HL-60 (cell line): ENCODE results near the gene KCNG2.

Source experiments
- DNase-seq, 2 experiments: peaks; one replicate each; pipeline ENCODE4 v3.0.0-alpha.2; 2010 to 2020; ENCODE audit warnings: low read depth in 1 of 2, low spot score in 1 of 2
- H3K27ac ChIP-seq: fragments of 250-450 bp; sonication (Bioruptor Pico); replicated peaks from 2 replicates; pipeline ENCODE4 v1.5.1; 2020; ENCODE audit warnings: mild to moderate bottlenecking, moderate library complexity
- H3K27me3 ChIP-seq: fragments of 250-450 bp; sonication (Bioruptor Pico); 2 replicates; pipeline ENCODE4 v1.5.1; 2021; ENCODE audit warnings: mild to moderate bottlenecking, moderate library complexity; ENCODE audit not compliant: insufficient read depth, poor library complexity, severe bottlenecking
- H3K4me3 ChIP-seq: replicated peaks from 2 replicates; pipeline ENCODE4 v1.5.1; 2011; ENCODE audit warnings: mild to moderate bottlenecking, control low read depth, low read length; ENCODE audit not compliant: insufficient read depth
- GABPA ChIP-seq: IDR thresholded peaks from 2 replicates; pipeline ENCODE4 v1.6.1; 2012; ENCODE audit warnings: low read depth
- POLR2AphosphoS5 ChIP-seq: IDR thresholded peaks from 2 replicates; pipeline ENCODE4 v1.6.1; 2012; ENCODE audit warnings: low read depth
- SPI1 ChIP-seq: IDR thresholded peaks from 2 replicates; pipeline ENCODE4 v1.6.1; 2012; ENCODE audit warnings: low read depth, mild to moderate bottlenecking, borderline replicate concordance
- TF ChIP-seq, protein P1 (sequence below): IDR thresholded peaks from 2 replicates; pipeline ENCODE4 v1.6.1; 2012; ENCODE audit warnings: low read depth; ENCODE audit not compliant: insufficient replicate concordance
- TF ChIP-seq, protein P2 (sequence below): IDR thresholded peaks from one replicate; pipeline ENCODE4 v1.5.1; 2011; ENCODE audit warnings: low read length, control low read depth, inconsistent platforms; ENCODE audit not compliant: insufficient read depth

KCNG2 gene

DNA sequence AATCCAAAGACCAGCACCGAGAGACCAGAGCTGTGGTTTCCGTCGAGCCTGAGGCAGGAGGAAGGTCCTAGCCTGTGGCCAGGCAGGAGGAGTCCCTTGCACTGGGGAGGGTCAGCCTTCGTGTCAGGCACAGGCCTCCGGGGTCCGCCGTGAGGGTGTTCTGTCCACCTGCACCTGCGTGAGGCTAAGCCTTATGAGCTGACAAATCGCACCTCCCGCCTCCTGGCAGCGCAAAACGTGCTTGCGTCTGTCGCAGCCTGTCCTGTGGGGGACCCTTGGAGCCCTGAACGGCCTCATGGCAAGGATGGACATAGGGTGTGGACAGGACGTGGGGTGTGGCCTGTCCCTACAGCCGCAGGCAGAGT is 73.3 kb downstream of the KCNG2 start:
- TF ChIP-seq, protein P1, sequence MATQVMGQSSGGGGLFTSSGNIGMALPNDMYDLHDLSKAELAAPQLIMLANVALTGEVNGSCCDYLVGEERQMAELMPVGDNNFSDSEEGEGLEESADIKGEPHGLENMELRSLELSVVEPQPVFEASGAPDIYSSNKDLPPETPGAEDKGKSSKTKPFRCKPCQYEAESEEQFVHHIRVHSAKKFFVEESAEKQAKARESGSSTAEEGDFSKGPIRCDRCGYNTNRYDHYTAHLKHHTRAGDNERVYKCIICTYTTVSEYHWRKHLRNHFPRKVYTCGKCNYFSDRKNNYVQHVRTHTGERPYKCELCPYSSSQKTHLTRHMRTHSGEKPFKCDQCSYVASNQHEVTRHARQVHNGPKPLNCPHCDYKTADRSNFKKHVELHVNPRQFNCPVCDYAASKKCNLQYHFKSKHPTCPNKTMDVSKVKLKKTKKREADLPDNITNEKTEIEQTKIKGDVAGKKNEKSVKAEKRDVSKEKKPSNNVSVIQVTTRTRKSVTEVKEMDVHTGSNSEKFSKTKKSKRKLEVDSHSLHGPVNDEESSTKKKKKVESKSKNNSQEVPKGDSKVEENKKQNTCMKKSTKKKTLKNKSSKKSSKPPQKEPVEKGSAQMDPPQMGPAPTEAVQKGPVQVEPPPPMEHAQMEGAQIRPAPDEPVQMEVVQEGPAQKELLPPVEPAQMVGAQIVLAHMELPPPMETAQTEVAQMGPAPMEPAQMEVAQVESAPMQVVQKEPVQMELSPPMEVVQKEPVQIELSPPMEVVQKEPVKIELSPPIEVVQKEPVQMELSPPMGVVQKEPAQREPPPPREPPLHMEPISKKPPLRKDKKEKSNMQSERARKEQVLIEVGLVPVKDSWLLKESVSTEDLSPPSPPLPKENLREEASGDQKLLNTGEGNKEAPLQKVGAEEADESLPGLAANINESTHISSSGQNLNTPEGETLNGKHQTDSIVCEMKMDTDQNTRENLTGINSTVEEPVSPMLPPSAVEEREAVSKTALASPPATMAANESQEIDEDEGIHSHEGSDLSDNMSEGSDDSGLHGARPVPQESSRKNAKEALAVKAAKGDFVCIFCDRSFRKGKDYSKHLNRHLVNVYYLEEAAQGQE: no peak
- TF ChIP-seq POLR2AphosphoS5 (no peak), GABPA (no peak), SPI1 (no peak)
- TF ChIP-seq, protein P2, sequence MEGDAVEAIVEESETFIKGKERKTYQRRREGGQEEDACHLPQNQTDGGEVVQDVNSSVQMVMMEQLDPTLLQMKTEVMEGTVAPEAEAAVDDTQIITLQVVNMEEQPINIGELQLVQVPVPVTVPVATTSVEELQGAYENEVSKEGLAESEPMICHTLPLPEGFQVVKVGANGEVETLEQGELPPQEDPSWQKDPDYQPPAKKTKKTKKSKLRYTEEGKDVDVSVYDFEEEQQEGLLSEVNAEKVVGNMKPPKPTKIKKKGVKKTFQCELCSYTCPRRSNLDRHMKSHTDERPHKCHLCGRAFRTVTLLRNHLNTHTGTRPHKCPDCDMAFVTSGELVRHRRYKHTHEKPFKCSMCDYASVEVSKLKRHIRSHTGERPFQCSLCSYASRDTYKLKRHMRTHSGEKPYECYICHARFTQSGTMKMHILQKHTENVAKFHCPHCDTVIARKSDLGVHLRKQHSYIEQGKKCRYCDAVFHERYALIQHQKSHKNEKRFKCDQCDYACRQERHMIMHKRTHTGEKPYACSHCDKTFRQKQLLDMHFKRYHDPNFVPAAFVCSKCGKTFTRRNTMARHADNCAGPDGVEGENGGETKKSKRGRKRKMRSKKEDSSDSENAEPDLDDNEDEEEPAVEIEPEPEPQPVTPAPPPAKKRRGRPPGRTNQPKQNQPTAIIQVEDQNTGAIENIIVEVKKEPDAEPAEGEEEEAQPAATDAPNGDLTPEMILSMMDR: no peak
- H3K27ac ChIP-seq: no peak overlapping the region
- no peak for DNase-seq
- H3K27me3 ChIP-seq: no peaks in the 10 kb centered on the region
- H3K4me3 ChIP-seq: no peak overlapping the region

DNA sequence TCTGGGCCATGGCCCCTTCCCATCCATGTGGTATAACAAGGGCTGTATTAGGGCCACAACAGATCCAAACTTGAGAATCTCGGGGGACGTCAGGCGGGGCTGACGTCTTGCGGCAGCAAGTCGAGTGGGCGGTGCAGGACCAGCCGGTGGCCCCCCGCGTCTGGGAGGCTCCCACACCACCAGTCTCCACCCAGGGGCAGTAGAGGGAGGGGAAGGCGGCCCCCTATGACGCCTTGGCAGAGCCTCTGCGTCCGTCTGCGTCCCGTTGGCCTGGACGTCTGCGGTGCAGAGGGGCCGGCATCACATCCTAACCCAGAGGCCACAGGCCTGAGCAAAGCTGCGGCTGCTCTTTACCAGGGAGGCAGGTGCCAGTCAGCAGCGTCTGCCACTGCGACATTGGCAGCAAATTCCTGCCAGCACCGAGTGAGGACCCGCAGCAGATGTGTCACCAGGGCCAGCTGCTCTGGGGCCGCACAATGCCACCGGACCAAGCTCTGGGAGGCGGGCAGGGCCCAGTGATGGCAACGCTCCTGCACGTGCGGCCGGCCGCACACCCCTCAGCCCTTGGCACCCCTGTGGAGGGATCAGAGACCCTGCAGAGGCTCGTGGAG is 73.8 kb downstream of the KCNG2 start:
- TF ChIP-seq, protein P2: no peak
- TF ChIP-seq GABPA (no peak), POLR2AphosphoS5 (no peak), SPI1 (no peak)
- TF ChIP-seq, protein P1: no peak
- Histone ChIP-seq H3K27ac (no peak overlapping the region), H3K27me3 (no peaks in the 10 kb centered on the region), H3K4me3 (no peak overlapping the region)
- no peak for DNase-seq

DNA sequence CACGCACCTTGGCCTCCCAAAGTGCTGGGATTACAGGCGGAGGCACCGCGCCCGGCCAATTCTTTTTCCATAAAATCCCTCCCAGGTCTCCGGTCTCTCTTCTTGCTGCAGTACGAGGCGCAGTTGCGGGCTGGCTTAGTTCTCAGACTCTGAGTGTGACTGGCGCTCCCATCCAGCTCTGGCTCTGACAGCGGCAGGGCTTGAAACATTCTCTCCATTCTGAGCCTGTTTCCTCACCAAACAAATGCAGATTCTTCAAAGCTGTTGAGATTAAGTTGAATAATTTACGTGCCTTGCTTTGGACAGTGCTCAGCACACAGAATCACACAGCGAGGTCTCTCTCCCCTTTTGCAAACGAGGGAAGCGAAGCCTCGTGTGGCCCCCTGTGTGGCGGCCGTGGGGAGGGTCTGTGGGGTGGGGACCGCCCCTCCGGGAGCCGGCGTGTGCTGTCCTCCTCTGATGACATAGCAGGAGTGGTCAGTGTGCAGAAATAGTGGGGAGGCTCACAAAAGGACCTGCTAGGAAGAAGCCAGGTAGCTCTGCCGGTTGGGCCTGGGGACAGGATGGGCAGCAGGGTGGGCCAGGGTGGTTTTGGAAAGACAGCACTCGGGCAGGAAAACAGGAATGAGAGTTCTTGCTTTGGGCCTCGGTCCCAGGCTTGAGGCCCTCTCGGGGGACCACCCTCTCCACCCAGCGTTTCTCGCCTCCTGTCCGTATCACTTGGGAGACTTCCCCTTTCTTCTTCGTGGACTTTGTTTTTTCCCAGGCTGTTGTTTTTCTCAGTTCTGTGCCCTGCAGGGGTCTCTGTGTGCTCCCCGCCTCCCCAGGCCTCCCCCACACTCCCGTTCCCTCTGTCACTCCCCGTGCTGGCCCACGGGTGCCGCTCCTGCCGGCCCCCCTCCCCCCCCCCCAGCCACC is 75.0 kb downstream of the KCNG2 start:
- H3K27ac ChIP-seq: no peak overlapping the region
- DNase-seq: no peak
- TF ChIP-seq, protein P2: no peak
- TF ChIP-seq POLR2AphosphoS5: no peak
- peak; percentile 80 for TF ChIP-seq SPI1
- TF ChIP-seq, protein P1: no peak
- H3K27me3 ChIP-seq: no peaks in the 10 kb centered on the region
- H3K4me3 ChIP-seq: no peak overlapping the region
